Erythroblast (primary cell): ENCODE measurements around the gene RGS11.

Experiments
- GATA1 ChIP-seq: IDR thresholded peaks from 2 replicates; pipeline ENCODE4 v1.6.1; 2011; ENCODE audit warnings: low read depth, mild to moderate bottlenecking, control low read depth, low read length, moderate library complexity
- POLR2A ChIP-seq: IDR thresholded peaks from 2 replicates; pipeline ENCODE4 v1.6.1; 2011; ENCODE audit warnings: mild to moderate bottlenecking, low read length

- no peak for TF ChIP-seq POLR2A
- no peak for TF ChIP-seq GATA1
These were observed 7.3 kb downstream of the RGS11 start for GRCh38 chr16:268141-269053.
